ENCODE results near the gene NRP1.

DNA sequence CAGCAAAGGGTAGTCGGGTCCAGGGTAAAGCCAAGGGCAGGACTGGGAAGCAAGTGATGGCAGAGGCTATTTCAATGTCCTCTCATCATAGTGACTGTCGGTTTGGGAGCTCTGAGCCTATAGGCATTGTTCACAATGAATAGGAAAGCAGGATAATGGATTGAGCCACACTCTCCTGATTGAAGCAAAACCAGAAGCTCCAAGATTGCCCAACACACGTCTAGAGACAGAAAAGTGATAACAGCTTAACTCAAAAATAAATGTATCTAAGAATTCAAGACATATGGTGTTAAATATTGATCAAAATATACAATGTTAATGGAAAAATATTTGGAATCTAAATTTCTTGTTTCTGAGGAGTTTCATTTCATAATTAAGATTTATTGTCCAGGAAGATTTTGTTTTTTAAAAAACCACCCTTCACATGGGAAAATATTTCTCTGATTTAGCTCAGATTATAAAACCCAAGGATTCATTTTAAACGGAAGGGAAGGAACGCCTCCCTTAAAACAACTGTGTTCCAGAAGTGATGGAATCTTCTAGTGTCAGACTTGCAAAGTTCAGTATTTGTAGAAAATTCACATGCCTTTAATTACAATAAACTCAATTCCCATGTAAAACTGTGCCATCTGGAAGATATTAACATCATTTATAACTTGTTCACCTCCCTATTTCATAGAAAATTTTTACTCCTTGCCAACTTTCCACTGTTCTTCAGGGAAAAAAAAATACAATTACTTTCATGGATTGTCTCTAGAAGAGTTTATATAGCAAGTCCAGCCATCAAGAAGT lies 54.5 kb downstream of the NRP1 start:
- TF ChIP-seq, protein P1, sequence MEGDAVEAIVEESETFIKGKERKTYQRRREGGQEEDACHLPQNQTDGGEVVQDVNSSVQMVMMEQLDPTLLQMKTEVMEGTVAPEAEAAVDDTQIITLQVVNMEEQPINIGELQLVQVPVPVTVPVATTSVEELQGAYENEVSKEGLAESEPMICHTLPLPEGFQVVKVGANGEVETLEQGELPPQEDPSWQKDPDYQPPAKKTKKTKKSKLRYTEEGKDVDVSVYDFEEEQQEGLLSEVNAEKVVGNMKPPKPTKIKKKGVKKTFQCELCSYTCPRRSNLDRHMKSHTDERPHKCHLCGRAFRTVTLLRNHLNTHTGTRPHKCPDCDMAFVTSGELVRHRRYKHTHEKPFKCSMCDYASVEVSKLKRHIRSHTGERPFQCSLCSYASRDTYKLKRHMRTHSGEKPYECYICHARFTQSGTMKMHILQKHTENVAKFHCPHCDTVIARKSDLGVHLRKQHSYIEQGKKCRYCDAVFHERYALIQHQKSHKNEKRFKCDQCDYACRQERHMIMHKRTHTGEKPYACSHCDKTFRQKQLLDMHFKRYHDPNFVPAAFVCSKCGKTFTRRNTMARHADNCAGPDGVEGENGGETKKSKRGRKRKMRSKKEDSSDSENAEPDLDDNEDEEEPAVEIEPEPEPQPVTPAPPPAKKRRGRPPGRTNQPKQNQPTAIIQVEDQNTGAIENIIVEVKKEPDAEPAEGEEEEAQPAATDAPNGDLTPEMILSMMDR (IDR thresholded peaks at IDR 0.05) = no peak
- TF ChIP-seq POLR2A (IDR thresholded peaks at IDR 0.05) = no peak
